Measurements from ENCODE around the gene ARMH2. TPM values are rescaled to one million over a fixed set of nuclear protein-coding genes. Genes with fewer than 3 reads are reported as not detected.

ARMH2 gene
- polyA plus RNA-seq, 1 donor from 2014 or later: 0.50 TPM

Other genes with a start within 250 kb of the ARMH2 start
- 1.0 TPM for gene KIAA0319, start 152.7 kb downstream of the ARMH2 start, polyA plus RNA-seq
- 38.3 TPM for gene TDP2, start 132.0 kb downstream of the ARMH2 start, polyA plus RNA-seq
- gene ACOT13, start 131.8 kb downstream of the ARMH2 start, polyA plus RNA-seq: 15.0 TPM
- 102 TPM for gene C6orf62, start 79.8 kb downstream of the ARMH2 start, polyA plus RNA-seq
- gene GMNN, start 24.0 kb downstream of the ARMH2 start, polyA plus RNA-seq: 7.7 TPM
- gene RIPOR2, start 137.0 kb upstream of the ARMH2 start, polyA plus RNA-seq: 561 TPM